Upper lobe of right lung (tissue), 1 donor: Measurements from ENCODE around the gene LHFPL6. TPM values are rescaled to one million over a fixed set of nuclear protein-coding genes. Genes with fewer than 3 reads are reported as not detected.

ENCODE experiments used
- ATAC-seq: fragments of 200-7000 bp; cut with Tn5 transposase; one replicate; pipeline ENCODE4 v1.9.1; 2020; ENCODE audit warnings: mild to moderate bottlenecking, moderate library complexity
- DNase-seq: peaks from one replicate; pipeline ENCODE4 v3.0.0-alpha.2; 2020
- H3K27ac ChIP-seq: fragments of 200-600 bp; one replicate; pipeline ENCODE4 v1.8.0; 2022
- H3K27me3 ChIP-seq: fragments of 200-600 bp; one replicate; pipeline ENCODE4 v1.8.0; 2022; ENCODE audit warnings: mild to moderate bottlenecking
- H3K36me3 ChIP-seq: fragments of 200-600 bp; one replicate; pipeline ENCODE4 v1.8.0; 2022
- H3K4me1 ChIP-seq: fragments of 200-600 bp; one replicate; pipeline ENCODE4 v1.8.0; 2022
- H3K4me3 ChIP-seq: fragments of 200-600 bp; one replicate; pipeline ENCODE4 v1.8.0; 2022; ENCODE audit warnings: mild to moderate bottlenecking
- H3K9me3 ChIP-seq: fragments of 200-600 bp; one replicate; pipeline ENCODE4 v1.8.0; 2022
- intact Hi-C: fragments of 100-400 bp; cut with DNase I; formaldehyde crosslinking; loops from one replicate; pipeline ENCODE4 v1.11.0; 2022
- total RNA-seq: library from RNA; stranded (reverse); fragmentation: NEBNext Ultra II Directional; extraction: Animal tissue kit (Norgen Biotek cat#: 25700); gene quantifications from one replicate; pipeline ENCODE4 v1.2.1, GENCODE V29; 2021
- TF ChIP-seq, protein P1 (sequence below): fragments of 200-600 bp; IDR thresholded peaks from one replicate; pipeline ENCODE4 v1.8.0; 2022; ENCODE audit warnings: antibody characterized with exemption
- donor health status: DM: no; HTN: yes; CAD: no; lungs with severe emphysema.

Gene LHFPL6
- total RNA-seq, 1 donor from 2014 or later = 80.0 TPM

DNA sequence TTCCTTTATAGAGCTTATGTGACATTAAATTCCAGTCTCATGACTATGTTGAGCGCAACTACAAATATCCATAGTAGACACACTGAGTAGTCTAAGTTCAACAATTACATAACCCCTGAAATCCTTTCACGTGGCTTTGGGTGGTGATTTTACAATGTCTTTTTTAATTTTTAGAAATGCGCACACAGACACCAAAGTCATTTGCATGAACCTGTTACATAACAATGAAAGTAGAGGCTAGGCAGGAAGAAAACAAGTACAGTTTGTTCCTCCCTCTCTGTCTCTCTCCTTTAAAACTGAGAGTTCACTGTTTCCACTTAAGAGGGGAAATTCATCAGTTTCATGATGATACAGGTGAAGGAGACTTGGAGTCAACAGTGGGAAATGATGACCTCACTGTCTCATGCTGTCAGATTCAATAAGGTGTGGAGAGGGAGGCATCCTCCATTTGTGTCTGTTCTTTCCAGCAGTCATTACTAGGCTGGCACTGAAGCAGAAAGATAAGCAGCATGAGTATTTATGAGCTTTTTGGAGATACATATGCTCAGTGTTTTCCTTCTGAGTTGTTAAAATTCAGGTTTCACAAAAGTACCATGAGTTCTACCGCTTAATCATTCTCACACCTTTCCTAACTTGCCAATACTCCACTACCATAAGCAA is 201.8 kb downstream of the LHFPL6 start:
- H3K27ac ChIP-seq = no peak overlapping the region
- no peak for DNase-seq
- H3K9me3 ChIP-seq = no peaks in the 10 kb centered on the region
- H3K27me3 ChIP-seq = no peaks in the 10 kb centered on the region
- TF ChIP-seq, protein P1, sequence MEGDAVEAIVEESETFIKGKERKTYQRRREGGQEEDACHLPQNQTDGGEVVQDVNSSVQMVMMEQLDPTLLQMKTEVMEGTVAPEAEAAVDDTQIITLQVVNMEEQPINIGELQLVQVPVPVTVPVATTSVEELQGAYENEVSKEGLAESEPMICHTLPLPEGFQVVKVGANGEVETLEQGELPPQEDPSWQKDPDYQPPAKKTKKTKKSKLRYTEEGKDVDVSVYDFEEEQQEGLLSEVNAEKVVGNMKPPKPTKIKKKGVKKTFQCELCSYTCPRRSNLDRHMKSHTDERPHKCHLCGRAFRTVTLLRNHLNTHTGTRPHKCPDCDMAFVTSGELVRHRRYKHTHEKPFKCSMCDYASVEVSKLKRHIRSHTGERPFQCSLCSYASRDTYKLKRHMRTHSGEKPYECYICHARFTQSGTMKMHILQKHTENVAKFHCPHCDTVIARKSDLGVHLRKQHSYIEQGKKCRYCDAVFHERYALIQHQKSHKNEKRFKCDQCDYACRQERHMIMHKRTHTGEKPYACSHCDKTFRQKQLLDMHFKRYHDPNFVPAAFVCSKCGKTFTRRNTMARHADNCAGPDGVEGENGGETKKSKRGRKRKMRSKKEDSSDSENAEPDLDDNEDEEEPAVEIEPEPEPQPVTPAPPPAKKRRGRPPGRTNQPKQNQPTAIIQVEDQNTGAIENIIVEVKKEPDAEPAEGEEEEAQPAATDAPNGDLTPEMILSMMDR = no peak
- no peak overlapping the region for H3K4me3 ChIP-seq
- H3K4me1 ChIP-seq = no peaks in the 10 kb centered on the region
- intact Hi-C loops = no loop called here
- H3K36me3 ChIP-seq = no peaks in the 10 kb centered on the region
- ATAC-seq = no peak

- Histone ChIP-seq H3K4me3 (no peak overlapping the region), H3K9me3 (no peaks in the 10 kb centered on the region), H3K36me3 (no peaks in the 10 kb centered on the region)
Measured at GRCh38 chr13:39399102-39399501, 203.9 kb downstream of the LHFPL6 start.

GRCh38 chr13:39397896-39398265 is 205.1 kb downstream of the LHFPL6 start:
- Histone ChIP-seq H3K9me3 (no peaks in the 10 kb centered on the region), H3K4me1 (no peaks in the 10 kb centered on the region), H3K36me3 (no peaks in the 10 kb centered on the region), H3K27me3 (no peaks in the 10 kb centered on the region), H3K27ac (no peak overlapping the region), H3K4me3 (no peak overlapping the region)
- DNase-seq (no peak), ATAC-seq (no peak)
- TF ChIP-seq, protein P1 = no peak
- intact Hi-C loops = no loop called here

More at GRCh38 chr13:39399102-39399501, 203.9 kb downstream of the LHFPL6 start:
- DNase-seq (no peak), ATAC-seq (no peak)
- Histone ChIP-seq H3K4me1 (no peaks in the 10 kb centered on the region), H3K27me3 (no peaks in the 10 kb centered on the region), H3K27ac (no peak overlapping the region)
- intact Hi-C loops = no loop called here
- TF ChIP-seq, protein P1 = no peak

DNA sequence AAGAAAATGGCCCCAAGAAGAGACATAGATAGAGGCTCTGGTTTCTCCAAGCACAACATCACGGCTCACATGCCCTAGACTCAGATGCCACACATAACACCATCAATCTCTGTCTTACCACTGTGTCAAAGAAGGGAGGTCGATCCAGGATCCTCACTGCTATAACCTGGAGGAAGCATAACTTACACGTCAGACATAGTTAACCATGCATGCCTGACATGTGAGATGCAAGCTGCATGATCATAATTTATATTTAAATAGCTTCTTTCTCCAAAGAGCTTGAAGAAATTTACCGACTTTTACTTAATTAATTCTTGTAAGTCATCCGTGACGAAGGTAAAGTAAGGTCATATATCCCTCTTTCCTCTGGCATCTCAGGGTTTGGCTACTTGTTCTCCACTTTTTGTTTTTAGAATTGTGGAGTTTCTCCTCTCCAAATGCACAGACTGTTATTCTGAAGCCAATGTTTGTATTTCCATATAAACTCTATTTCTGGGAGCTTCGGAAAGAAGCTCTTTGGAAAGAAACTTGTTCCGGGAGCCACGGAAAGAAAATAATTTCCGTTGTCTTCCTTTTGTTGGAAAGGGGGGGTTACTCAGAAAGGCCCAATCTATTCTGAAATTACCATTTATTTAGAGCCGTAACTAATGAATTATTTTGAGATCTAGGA is 205.6 kb downstream of the LHFPL6 start:
- intact Hi-C loops = no loop called here
- TF ChIP-seq, protein P1 = no peak

DNA sequence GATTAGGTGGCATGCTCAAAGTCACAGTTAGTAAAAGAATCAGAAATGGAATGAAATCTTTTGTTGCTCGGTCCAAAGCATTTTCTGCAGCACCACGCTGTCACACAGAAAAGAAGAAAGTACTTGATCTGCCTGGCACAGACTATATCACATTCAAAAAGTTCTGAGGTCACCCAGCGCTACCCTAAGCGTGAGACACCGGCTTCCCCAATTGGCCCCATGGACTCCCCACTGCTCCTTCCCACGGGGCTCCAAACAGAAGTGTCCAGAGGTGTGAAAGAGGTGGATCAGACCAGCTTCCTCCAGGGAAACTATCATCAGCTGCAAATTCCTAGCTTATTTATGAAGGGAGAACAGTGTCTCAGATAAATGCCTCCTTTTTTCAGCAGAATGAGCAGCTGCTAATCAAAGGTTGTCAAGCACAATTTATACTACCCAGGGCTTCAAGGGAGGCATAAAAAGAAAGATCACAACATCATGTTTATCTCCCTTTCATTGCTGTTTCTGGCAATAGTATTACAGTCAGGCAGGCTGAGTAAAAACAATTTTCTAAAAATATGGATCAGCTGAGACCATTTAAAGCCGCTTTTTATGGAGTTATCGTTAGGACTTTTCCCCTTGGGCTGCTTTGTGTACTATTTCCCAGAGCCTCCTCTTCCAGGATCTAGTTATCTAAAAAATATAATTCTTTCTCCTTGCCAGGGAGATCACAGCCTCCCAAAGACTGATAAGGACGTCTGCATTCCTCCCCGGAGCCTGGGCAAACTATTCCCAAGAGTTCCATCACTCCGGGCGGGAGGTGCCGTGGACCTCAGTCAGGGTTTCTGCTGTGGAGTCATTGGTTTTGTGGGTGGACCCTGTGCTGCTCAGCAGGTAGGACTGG is 208.0 kb downstream of the LHFPL6 start:
- no peak for ATAC-seq
- DNase-seq = no peak
- no peak overlapping the region for H3K27ac ChIP-seq
- intact Hi-C loops = no loop called here
- TF ChIP-seq, protein P1 = no peak
- no peaks in the 10 kb centered on the region for H3K27me3 ChIP-seq
- no peaks in the 10 kb centered on the region for H3K36me3 ChIP-seq
- H3K4me3 ChIP-seq = no peak overlapping the region
- no peaks in the 10 kb centered on the region for H3K9me3 ChIP-seq
- H3K4me1 ChIP-seq = no peaks in the 10 kb centered on the region

More for the DNA sequence above, 205.6 kb downstream of the LHFPL6 start:
- ATAC-seq (no peak), DNase-seq (no peak)
- Histone ChIP-seq H3K4me1 (no peaks in the 10 kb centered on the region), H3K27ac (no peak overlapping the region), H3K36me3 (no peaks in the 10 kb centered on the region), H3K9me3 (no peaks in the 10 kb centered on the region), H3K4me3 (no peak overlapping the region), H3K27me3 (no peaks in the 10 kb centered on the region)
